ENCODE measurements around the gene UMAD1. TPM values are rescaled to one million over a fixed set of nuclear protein-coding genes. Genes with fewer than 3 reads are reported as not detected.

UMAD1 gene
- total RNA-seq, 1 donor from 2014 or later: 4.6 TPM

- no peak for DNase-seq (ENCODE audit: low read depth, low spot score)
Measured at GRCh38 chr7:7764520-7765396, 124.2 kb downstream of the UMAD1 start.

GRCh38 chr7:7765422-7765821, 124.9 kb downstream of the UMAD1 start:
- no peak for DNase-seq (ENCODE audit: low read depth, low spot score)

GRCh38 chr7:7766671-7767070, 126.1 kb downstream of the UMAD1 start:
- DNase-seq (ENCODE audit: low read depth, low spot score): no peak

GRCh38 chr7:7768977-7769709, 128.6 kb downstream of the UMAD1 start:
- no peak for DNase-seq (ENCODE audit: low read depth, low spot score)

GRCh38 chr7:7769710-7770627, 129.4 kb downstream of the UMAD1 start:
- DNase-seq (ENCODE audit: low read depth, low spot score): no peak

- no peak for DNase-seq (ENCODE audit: low read depth, low spot score)
Measured at GRCh38 chr7:7771452-7771851, 130.9 kb downstream of the UMAD1 start.

- DNase-seq (ENCODE audit: low read depth, low spot score): no peak
Measured at GRCh38 chr7:7772397-7772821, 131.9 kb downstream of the UMAD1 start.

- DNase-seq (ENCODE audit: low read depth, low spot score): no peak
Measured at GRCh38 chr7:7773334-7774309, 133.1 kb downstream of the UMAD1 start.

GRCh38 chr7:7779888-7780287, 139.3 kb downstream of the UMAD1 start:
- no peak for DNase-seq (ENCODE audit: low read depth, low spot score)

GRCh38 chr7:7783001-7783400, 142.4 kb downstream of the UMAD1 start:
- no peak for DNase-seq (ENCODE audit: low read depth, low spot score)

- no peak for DNase-seq (ENCODE audit: low read depth, low spot score)
Measured at GRCh38 chr7:7785344-7785973, 144.9 kb downstream of the UMAD1 start.

GRCh38 chr7:7786595-7786994, 146.0 kb downstream of the UMAD1 start:
- DNase-seq (ENCODE audit: low read depth, low spot score): no peak

GRCh38 chr7:7789551-7789988, 149.0 kb downstream of the UMAD1 start:
- no peak for DNase-seq (ENCODE audit: low read depth, low spot score)

- DNase-seq (ENCODE audit: low read depth, low spot score): no peak
Measured at GRCh38 chr7:7790041-7790741, 149.6 kb downstream of the UMAD1 start.

GRCh38 chr7:7791523-7791922, 151.0 kb downstream of the UMAD1 start:
- DNase-seq (ENCODE audit: low read depth, low spot score): no peak

- DNase-seq (ENCODE audit: low read depth, low spot score): no peak
Measured at GRCh38 chr7:7792056-7792455, 151.5 kb downstream of the UMAD1 start.

GRCh38 chr7:7793249-7793648, 152.7 kb downstream of the UMAD1 start:
- DNase-seq (ENCODE audit: low read depth, low spot score): no peak

- DNase-seq (ENCODE audit: low read depth, low spot score): no peak
Measured at GRCh38 chr7:7793921-7794320, 153.4 kb downstream of the UMAD1 start.

- no peak for DNase-seq (ENCODE audit: low read depth, low spot score)
Measured at GRCh38 chr7:7795203-7795602, 154.7 kb downstream of the UMAD1 start.

All from pulmonary artery endothelial cell (primary cell).